Progenitor cell of endocrine pancreas (in vitro differentiated cells): ENCODE measurements around the gene UBE2R2. TPM values are rescaled to one million over a fixed set of nuclear protein-coding genes. Genes with fewer than 3 reads are reported as not detected.
"Not testable (repeated sequence)": the region's sequence is repeated elsewhere in the genome, so short reads cannot be mapped to it uniquely, and the experiment has no call there.

ENCODE experiments used
- DNase-seq: peaks from one replicate; pipeline ENCODE4 v3.0.0; 2021; ENCODE audit warnings: low spot score; ENCODE audit not compliant: unreplicated experiment
- H3K27ac Mint-ChIP-seq: 2 replicates; pipeline ENCODE4 v1.8.0; 2021; ENCODE audit warnings: mild to moderate bottlenecking, moderate library complexity, mixed read lengths
- H3K27me3 Mint-ChIP-seq: 2 replicates; pipeline ENCODE4 v1.8.0; 2021; ENCODE audit warnings: mixed read lengths
- H3K36me3 Mint-ChIP-seq: 2 replicates; pipeline ENCODE4 v1.8.0; 2022; ENCODE audit warnings: mixed read lengths; ENCODE audit not compliant: insufficient read depth
- H3K4me1 Mint-ChIP-seq: 2 replicates; pipeline ENCODE4 v1.8.0; 2021; ENCODE audit warnings: low read depth, mixed read lengths
- H3K4me3 Mint-ChIP-seq: 2 replicates; pipeline ENCODE4 v1.8.0; 2021; ENCODE audit warnings: low read depth, mild to moderate bottlenecking, moderate library complexity, mixed read lengths
- H3K9me3 Mint-ChIP-seq: 2 replicates; pipeline ENCODE4 v1.8.0; 2021; ENCODE audit warnings: low read depth, mixed read lengths
- CTCF ChIP-seq: fragments of 200-600 bp; sonication (generic); IDR thresholded peaks from one replicate; pipeline ENCODE4 v1.5.0; 2021; ENCODE audit warnings: antibody characterized with exemption, mild to moderate bottlenecking; ENCODE audit not compliant: unreplicated experiment
- total RNA-seq: library from RNA; stranded (reverse); gene quantifications from 2 replicates; pipeline ENCODE4 v1.2.1, GENCODE V29; 2021

The UBE2R2 gene
- total RNA-seq, 1 donor from 2014 or later, result 72.8 TPM

GRCh38 chr9:33868440-33868973, 51.5 kb downstream of the UBE2R2 start:
- Mint-ChIP-seq H3K27me3 (no peaks in the 10 kb centered on the region), H3K9me3 (no peaks in the 10 kb centered on the region), H3K4me1 (peaks cover 3% of the 10 kb centered on the region), H3K27ac (no peak overlapping the region), H3K36me3 (peaks cover 6% of the 10 kb centered on the region), H3K4me3 (no peak overlapping the region)
- no peak for TF ChIP-seq CTCF
- DNase-seq, result no peak

GRCh38 chr9:33869243-33869642, 52.3 kb downstream of the UBE2R2 start:
- not testable (repeated sequence) for H3K36me3 Mint-ChIP-seq, H3K4me3 Mint-ChIP-seq, H3K27ac Mint-ChIP-seq, H3K9me3 Mint-ChIP-seq, H3K4me1 Mint-ChIP-seq, H3K27me3 Mint-ChIP-seq, DNase-seq

- no peaks in the 10 kb centered on the region for H3K36me3 Mint-ChIP-seq
- H3K4me3 Mint-ChIP-seq, result no peak overlapping the region
- H3K9me3 Mint-ChIP-seq, result no peaks in the 10 kb centered on the region
- no peak for TF ChIP-seq CTCF
- peaks cover 18% of the 10 kb centered on the region for H3K4me1 Mint-ChIP-seq
- H3K27ac Mint-ChIP-seq, result peak overlapping the region; percentile 92
- DNase-seq, result no peak
- H3K27me3 Mint-ChIP-seq, result no peaks in the 10 kb centered on the region
Observed at GRCh38 chr9:33877727-33878489, 60.9 kb downstream of the UBE2R2 start.

- Mint-ChIP-seq H3K27me3 (no peaks in the 10 kb centered on the region), H3K27ac (peak overlapping the region; percentile 92), H3K4me3 (no peak overlapping the region), H3K4me1 (peaks cover 21% of the 10 kb centered on the region), H3K9me3 (no peaks in the 10 kb centered on the region), H3K36me3 (no peaks in the 10 kb centered on the region)
- no peak for TF ChIP-seq CTCF
- DNase-seq, result no peak
Observed at GRCh38 chr9:33878691-33879366, 61.9 kb downstream of the UBE2R2 start.

- no peak for DNase-seq
- H3K27me3 Mint-ChIP-seq, result no peaks in the 10 kb centered on the region
- no peak overlapping the region for H3K4me3 Mint-ChIP-seq
- no peaks in the 10 kb centered on the region for H3K9me3 Mint-ChIP-seq
- TF ChIP-seq CTCF, result no peak
- no peaks in the 10 kb centered on the region for H3K36me3 Mint-ChIP-seq
- H3K27ac Mint-ChIP-seq, result peak overlapping the region; percentile 63
- peaks cover 37% of the 10 kb centered on the region for H3K4me1 Mint-ChIP-seq
Observed at GRCh38 chr9:33880211-33881089, 63.5 kb downstream of the UBE2R2 start.
